K562 (cell line): ENCODE results near the gene TXNRD3.

Experiments
- ATF7 ChIP-seq: fragments of 450-650 bp; IDR thresholded peaks from 2 replicates; pipeline ENCODE4 v1.7.1; 2014; ENCODE audit warnings: mild to moderate bottlenecking, moderate library complexity
- PHF8 ChIP-seq: fragments of 200-600 bp; sonication (generic); IDR thresholded peaks from 2 replicates; pipeline ENCODE4 v1.6.1; 2012; ENCODE audit warnings: mixed run types, mild to moderate bottlenecking, inconsistent platforms, low read length, moderate library complexity, borderline replicate concordance
- RCOR1 ChIP-seq, 2 experiments: IDR thresholded peaks; 2 replicates each; pipeline ENCODE4 v1.6.1; 2012; ENCODE audit warnings: low read depth in 2 of 2, low read length in 2 of 2, borderline replicate concordance in 1 of 2, improper control_type of control experiment in 1 of 2
- TFAP4 ChIP-seq: sonication (generic); formaldehyde crosslinking; IDR thresholded peaks from 2 replicates; pipeline ENCODE4 v1.8.0; 2022; ENCODE audit warnings: missing genetic modification reagents, mild to moderate bottlenecking, moderate library complexity, borderline replicate concordance
- ZNF12 ChIP-seq: sonication (generic); formaldehyde crosslinking; IDR thresholded peaks from 2 replicates; pipeline ENCODE4 v1.4.0; 2020; ENCODE audit warnings: mild to moderate bottlenecking, missing genetic modification reagents

DNA sequence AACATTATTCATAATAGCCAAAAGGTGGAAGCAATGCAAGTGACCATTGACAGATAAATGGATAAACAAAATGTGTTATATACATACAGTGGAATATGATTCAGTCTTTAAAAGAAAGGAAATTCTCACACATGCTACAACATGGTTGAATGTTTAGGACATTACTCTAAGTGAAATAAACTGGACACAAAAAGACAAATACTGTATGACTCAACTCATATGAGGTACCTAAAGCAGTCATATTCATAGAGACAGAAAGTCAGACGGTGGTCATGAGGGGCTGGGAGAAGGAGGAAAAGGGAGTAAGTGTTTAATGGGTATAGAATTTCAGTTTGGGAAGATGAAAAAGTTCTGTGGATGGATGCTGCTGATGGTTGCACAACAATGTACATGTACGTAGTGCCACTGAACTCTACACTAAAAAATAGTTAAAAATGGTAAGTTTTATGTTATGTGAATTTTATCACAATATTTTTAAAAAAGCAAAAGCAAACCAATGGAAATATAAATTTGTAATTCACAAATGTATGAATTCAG is 5.3 kb downstream of the TXNRD3 start:
- no peak for TF ChIP-seq PHF8
- no peak for TF ChIP-seq ZNF12 (CRISPR knock-in tag)
- no peak for TF ChIP-seq RCOR1 (IDR thresholded peaks at IDR 0.05; ENCODE audit: borderline replicate concordance in 1 of 2, low read depth in 2 of 2, low read length in 2 of 2)
- no peak for TF ChIP-seq ATF7
- TF ChIP-seq TFAP4 (CRISPR knock-in tag): no peak
